ENCODE measurements around the gene DCPS.
A peak's percentile ranks its signal among the peaks of the same experiment; 100 is the strongest.

Gene DCPS

GRCh38 chr11:126263489-126263888, 40.4 kb upstream of the DCPS start:
- no peak for TF ChIP-seq CTCF (IDR thresholded peaks at IDR 0.05; ENCODE audit: extremely low read depth, insufficient read depth, missing control alignments)
- DNase-seq (ENCODE audit: low spot score) = no peak
- in situ Hi-C loops (cut with MboI; ENCODE audit: low pct_unique_long_range_greater_than_20kb, low sequenced_read_pairs, unreplicated experiment) = no loop called here

- in situ Hi-C loops (cut with MboI; ENCODE audit: low pct_unique_long_range_greater_than_20kb, low sequenced_read_pairs, unreplicated experiment) = no loop called here
- no peak for TF ChIP-seq CTCF (IDR thresholded peaks at IDR 0.05; ENCODE audit: extremely low read depth, insufficient read depth, missing control alignments)
- no peak for DNase-seq (ENCODE audit: low spot score)
Measured at GRCh38 chr11:126265811-126266210, 38.0 kb upstream of the DCPS start.

GRCh38 chr11:126267650-126268049, 36.2 kb upstream of the DCPS start:
- in situ Hi-C loops (cut with MboI; ENCODE audit: low pct_unique_long_range_greater_than_20kb, low sequenced_read_pairs, unreplicated experiment) = no loop called here
- TF ChIP-seq CTCF (IDR thresholded peaks at IDR 0.05; ENCODE audit: extremely low read depth, insufficient read depth, missing control alignments) = no peak
- no peak for DNase-seq (ENCODE audit: low spot score)

GRCh38 chr11:126268361-126268707, 35.5 kb upstream of the DCPS start:
- DNase-seq (ENCODE audit: low spot score) = no peak
- no peak for TF ChIP-seq CTCF (IDR thresholded peaks at IDR 0.05; ENCODE audit: extremely low read depth, insufficient read depth, missing control alignments)
- in situ Hi-C loops (cut with MboI; ENCODE audit: low pct_unique_long_range_greater_than_20kb, low sequenced_read_pairs, unreplicated experiment) = no loop called here

GRCh38 chr11:126268708-126269579, 34.9 kb upstream of the DCPS start, which contains the start of the genes FOXRED1 and SRPRA:
Gene FOXRED1, plus strand, starts transcription at chr11:126269154. Its CDS starts 53 bp downstream, at chr11:126269207.
Gene SRPRA, minus strand, starts transcription at chr11:126268895. Its CDS starts 91 bp downstream, at chr11:126268804.
- in situ Hi-C loops (cut with MboI; ENCODE audit: low pct_unique_long_range_greater_than_20kb, low sequenced_read_pairs, unreplicated experiment) = no loop called here
- no peak for TF ChIP-seq CTCF (IDR thresholded peaks at IDR 0.05; ENCODE audit: extremely low read depth, insufficient read depth, missing control alignments)

GRCh38 chr11:126277322-126277721, 26.5 kb upstream of the DCPS start:
- TF ChIP-seq CTCF (IDR thresholded peaks at IDR 0.05; ENCODE audit: extremely low read depth, insufficient read depth, missing control alignments) = no peak
- in situ Hi-C loops (cut with MboI; ENCODE audit: low pct_unique_long_range_greater_than_20kb, low sequenced_read_pairs, unreplicated experiment) = no loop called here
- DNase-seq (ENCODE audit: low spot score) = no peak

More at GRCh38 chr11:126268708-126269579, 34.9 kb upstream of the DCPS start, which contains the start of the genes FOXRED1 and SRPRA:
- peak; percentile 100 for DNase-seq (ENCODE audit: low spot score)
